Upper lobe of right lung (tissue), 1 donor: ENCODE results near the gene LPIN2. TPM values are rescaled to one million over a fixed set of nuclear protein-coding genes. Genes with fewer than 3 reads are reported as not detected.

Experiments
- ATAC-seq: fragments of 200-7000 bp; cut with Tn5 transposase; one replicate; pipeline ENCODE4 v1.9.1; 2020; ENCODE audit warnings: mild to moderate bottlenecking, moderate library complexity
- DNase-seq: peaks from one replicate; pipeline ENCODE4 v3.0.0-alpha.2; 2020
- H3K27ac ChIP-seq: fragments of 200-600 bp; one replicate; pipeline ENCODE4 v1.8.0; 2022
- H3K27me3 ChIP-seq: fragments of 200-600 bp; one replicate; pipeline ENCODE4 v1.8.0; 2022; ENCODE audit warnings: mild to moderate bottlenecking
- H3K36me3 ChIP-seq: fragments of 200-600 bp; one replicate; pipeline ENCODE4 v1.8.0; 2022
- H3K4me1 ChIP-seq: fragments of 200-600 bp; one replicate; pipeline ENCODE4 v1.8.0; 2022
- H3K4me3 ChIP-seq: fragments of 200-600 bp; one replicate; pipeline ENCODE4 v1.8.0; 2022; ENCODE audit warnings: mild to moderate bottlenecking
- H3K9me3 ChIP-seq: fragments of 200-600 bp; one replicate; pipeline ENCODE4 v1.8.0; 2022
- intact Hi-C: fragments of 100-400 bp; cut with DNase I; formaldehyde crosslinking; loops from one replicate; pipeline ENCODE4 v1.11.0; 2022
- total RNA-seq: library from RNA; stranded (reverse); fragmentation: NEBNext Ultra II Directional; extraction: Animal tissue kit (Norgen Biotek cat#: 25700); gene quantifications from one replicate; pipeline ENCODE4 v1.2.1, GENCODE V29; 2021
- TF ChIP-seq, protein P1 (sequence below): fragments of 200-600 bp; IDR thresholded peaks from one replicate; pipeline ENCODE4 v1.8.0; 2022; ENCODE audit warnings: antibody characterized with exemption
- donor health status: DM: no; HTN: yes; CAD: no; lungs with severe emphysema.

LPIN2 gene
- total RNA-seq, 1 donor from 2014 or later = 50.7 TPM

DNA sequence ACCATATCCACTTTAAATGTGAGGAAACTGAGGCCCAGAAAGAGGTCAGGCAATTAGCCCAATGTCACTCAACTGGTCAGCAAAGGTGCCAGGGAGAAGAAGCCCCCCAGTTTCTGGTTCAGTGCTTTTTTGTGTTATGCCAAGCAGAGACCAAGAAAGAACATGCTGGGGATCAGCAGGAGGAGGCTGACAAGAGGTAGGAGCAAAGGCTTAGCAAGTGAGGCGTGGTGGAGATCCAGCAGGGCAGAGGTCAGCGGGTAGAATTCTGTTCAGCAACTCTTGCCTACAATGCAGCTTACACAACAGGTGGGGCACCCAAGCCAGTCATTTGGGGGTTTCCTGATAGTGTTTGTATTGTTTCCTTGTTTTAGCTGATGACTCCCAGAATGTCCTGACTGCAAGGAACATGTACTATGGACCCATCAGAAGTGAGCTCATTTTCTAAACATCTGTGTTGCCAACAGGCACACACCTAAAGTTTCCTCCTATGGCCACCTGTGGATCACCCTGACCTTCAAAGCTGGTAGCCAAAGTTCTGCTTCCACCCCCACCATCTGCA lies 28.2 kb downstream of the LPIN2 start:
- Histone ChIP-seq H3K36me3 (no peaks in the 10 kb centered on the region), H3K4me3 (no peak overlapping the region), H3K27me3 (no peaks in the 10 kb centered on the region), H3K4me1 (peaks cover 41% of the 10 kb centered on the region), H3K9me3 (no peaks in the 10 kb centered on the region), H3K27ac (no peak overlapping the region)
- intact Hi-C loops = no loop called here
- TF ChIP-seq, protein P1, sequence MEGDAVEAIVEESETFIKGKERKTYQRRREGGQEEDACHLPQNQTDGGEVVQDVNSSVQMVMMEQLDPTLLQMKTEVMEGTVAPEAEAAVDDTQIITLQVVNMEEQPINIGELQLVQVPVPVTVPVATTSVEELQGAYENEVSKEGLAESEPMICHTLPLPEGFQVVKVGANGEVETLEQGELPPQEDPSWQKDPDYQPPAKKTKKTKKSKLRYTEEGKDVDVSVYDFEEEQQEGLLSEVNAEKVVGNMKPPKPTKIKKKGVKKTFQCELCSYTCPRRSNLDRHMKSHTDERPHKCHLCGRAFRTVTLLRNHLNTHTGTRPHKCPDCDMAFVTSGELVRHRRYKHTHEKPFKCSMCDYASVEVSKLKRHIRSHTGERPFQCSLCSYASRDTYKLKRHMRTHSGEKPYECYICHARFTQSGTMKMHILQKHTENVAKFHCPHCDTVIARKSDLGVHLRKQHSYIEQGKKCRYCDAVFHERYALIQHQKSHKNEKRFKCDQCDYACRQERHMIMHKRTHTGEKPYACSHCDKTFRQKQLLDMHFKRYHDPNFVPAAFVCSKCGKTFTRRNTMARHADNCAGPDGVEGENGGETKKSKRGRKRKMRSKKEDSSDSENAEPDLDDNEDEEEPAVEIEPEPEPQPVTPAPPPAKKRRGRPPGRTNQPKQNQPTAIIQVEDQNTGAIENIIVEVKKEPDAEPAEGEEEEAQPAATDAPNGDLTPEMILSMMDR = no peak
- no peak for DNase-seq
- ATAC-seq = peak; percentile 37

DNA sequence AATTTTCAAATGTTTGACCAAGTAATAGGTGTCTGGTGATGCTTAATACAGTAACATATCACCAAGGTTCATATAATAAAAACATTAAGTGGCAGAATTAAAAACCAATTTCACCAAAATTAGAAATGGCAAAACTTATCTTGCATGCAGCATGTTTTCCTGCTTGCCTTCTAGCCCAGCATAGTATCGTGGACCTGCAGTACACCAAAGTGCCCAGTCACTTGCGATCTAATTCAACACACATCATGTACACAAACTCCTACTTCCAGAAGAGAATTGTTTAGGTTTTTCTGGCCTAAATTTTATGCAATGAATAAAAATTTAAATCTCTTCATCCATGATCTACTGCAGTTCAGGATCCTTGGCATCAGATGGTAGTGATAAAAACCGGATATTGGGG lies 28.9 kb downstream of the LPIN2 start:
- H3K4me1 ChIP-seq = peaks cover 47% of the 10 kb centered on the region

DNA sequence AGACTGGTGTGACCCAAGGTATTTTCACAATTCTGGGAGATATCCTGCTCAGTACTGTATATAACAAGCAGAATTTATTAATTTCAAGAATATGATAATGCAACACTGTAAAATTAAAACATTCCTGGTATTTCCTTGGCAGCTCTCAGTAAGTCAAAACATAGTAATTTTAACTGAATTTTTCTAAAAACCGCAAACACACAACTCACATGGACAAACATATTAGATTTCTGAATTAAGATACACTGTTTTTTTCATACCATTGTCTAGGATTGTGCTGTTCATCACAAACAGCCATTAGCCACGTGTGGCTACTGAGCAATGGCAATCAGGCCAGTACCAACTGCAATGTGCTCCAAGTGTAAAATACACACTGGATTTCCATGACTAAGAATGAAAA lies 29.6 kb downstream of the LPIN2 start:
- Histone ChIP-seq H3K9me3 (no peaks in the 10 kb centered on the region), H3K27me3 (no peaks in the 10 kb centered on the region), H3K4me1 (peaks cover 55% of the 10 kb centered on the region), H3K36me3 (no peaks in the 10 kb centered on the region), H3K4me3 (no peak overlapping the region), H3K27ac (no peak overlapping the region)
- intact Hi-C loops = no loop called here
- ATAC-seq (no peak), DNase-seq (no peak)
- TF ChIP-seq, protein P1 = no peak

More for the DNA sequence above, 28.9 kb downstream of the LPIN2 start:
- no peaks in the 10 kb centered on the region for H3K36me3 ChIP-seq
- no peak overlapping the region for H3K27ac ChIP-seq
- TF ChIP-seq, protein P1 = no peak
- no peak for ATAC-seq
- H3K4me3 ChIP-seq = no peak overlapping the region
- intact Hi-C loops = no loop called here
- no peak for DNase-seq
- no peaks in the 10 kb centered on the region for H3K27me3 ChIP-seq
- H3K9me3 ChIP-seq = no peaks in the 10 kb centered on the region

DNA sequence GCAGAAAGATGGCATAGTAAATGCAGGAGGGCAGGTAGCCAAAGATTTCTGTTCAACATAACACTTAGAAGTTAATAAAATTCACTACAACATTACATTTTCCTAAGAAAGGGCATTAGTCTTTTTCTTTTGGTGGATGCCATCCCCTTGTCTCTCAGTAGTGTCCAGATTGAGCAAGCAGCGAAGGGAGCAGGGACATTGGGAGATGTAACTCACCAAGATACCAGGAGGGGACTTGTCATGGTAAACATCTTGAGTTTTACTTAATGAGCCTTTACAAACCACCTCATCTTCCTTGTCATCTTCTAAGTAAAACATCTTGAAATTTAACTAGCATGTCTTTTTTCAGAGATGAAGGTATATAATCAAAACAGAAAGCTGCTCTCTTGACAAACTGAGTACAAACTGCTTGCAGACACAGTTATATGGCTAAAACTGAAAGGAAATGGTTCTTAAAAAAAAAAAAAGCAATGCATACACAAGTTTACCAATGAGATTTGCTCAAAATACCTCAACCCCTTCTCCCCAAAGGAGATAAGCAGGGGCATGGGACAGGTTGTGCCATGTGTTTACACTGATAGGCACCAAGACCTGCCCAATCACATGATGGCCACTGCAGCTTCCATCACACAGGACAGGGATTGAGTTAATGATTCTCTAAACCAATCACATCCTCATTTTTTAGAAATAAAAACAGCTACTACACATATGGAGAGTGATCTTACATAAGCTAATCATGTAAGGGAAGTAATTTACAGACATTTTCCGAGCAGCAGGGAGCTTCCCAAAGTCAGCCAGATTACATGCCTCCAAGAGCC lies 30.3 kb downstream of the LPIN2 start:
- H3K27ac ChIP-seq = peak overlapping the region; percentile 78
- DNase-seq = no peak
- intact Hi-C loops = no loop called here
- H3K27me3 ChIP-seq = no peaks in the 10 kb centered on the region
- no peaks in the 10 kb centered on the region for H3K9me3 ChIP-seq
- TF ChIP-seq, protein P1 = peak; percentile 7
- H3K4me3 ChIP-seq = no peak overlapping the region
- H3K4me1 ChIP-seq = peaks cover 57% of the 10 kb centered on the region
- H3K36me3 ChIP-seq = no peaks in the 10 kb centered on the region
- ATAC-seq = no peak

DNA sequence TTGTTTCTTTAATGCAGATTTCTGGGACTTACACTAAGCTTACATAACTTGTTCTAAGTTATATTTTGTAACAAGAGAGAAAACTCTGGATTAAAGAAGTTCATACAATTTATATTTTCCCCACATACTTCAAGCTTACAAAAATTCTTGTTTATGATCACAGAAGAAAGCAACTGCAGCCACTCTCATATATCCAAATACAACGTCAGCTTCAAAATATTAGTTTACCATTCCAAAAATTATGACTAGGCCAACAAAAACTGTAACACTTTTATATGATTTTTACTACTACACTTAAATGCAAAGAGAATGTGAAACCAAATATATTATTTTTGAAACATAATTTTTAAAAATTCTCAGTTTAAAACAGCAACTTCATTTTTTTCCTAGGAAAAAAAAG lies 30.9 kb downstream of the LPIN2 start:
- TF ChIP-seq, protein P1 = no peak
- no peak overlapping the region for H3K4me3 ChIP-seq
- no peaks in the 10 kb centered on the region for H3K27me3 ChIP-seq

More for the DNA sequence above, 30.9 kb downstream of the LPIN2 start:
- intact Hi-C loops = no loop called here
- peaks cover 62% of the 10 kb centered on the region for H3K4me1 ChIP-seq
- ATAC-seq = no peak
- no peak for DNase-seq
- H3K9me3 ChIP-seq = no peaks in the 10 kb centered on the region
- H3K27ac ChIP-seq = peak overlapping the region; percentile 78
- no peaks in the 10 kb centered on the region for H3K36me3 ChIP-seq
